NB4 (cell line): ENCODE measurements around the gene DMKN.

Experiments
- MYC ChIP-seq: IDR thresholded peaks from 2 replicates; pipeline ENCODE4 v1.6.1; 2011; ENCODE audit warnings: low read depth, low read length
- TF ChIP-seq, protein P1 (sequence below): IDR thresholded peaks from one replicate; pipeline ENCODE4 v1.5.1; 2012; ENCODE audit warnings: low read depth, low read length
- TF ChIP-seq, protein P2 (sequence below): IDR thresholded peaks from 2 replicates; pipeline ENCODE4 v1.6.1; 2011; ENCODE audit warnings: low read depth, low read length

DNA sequence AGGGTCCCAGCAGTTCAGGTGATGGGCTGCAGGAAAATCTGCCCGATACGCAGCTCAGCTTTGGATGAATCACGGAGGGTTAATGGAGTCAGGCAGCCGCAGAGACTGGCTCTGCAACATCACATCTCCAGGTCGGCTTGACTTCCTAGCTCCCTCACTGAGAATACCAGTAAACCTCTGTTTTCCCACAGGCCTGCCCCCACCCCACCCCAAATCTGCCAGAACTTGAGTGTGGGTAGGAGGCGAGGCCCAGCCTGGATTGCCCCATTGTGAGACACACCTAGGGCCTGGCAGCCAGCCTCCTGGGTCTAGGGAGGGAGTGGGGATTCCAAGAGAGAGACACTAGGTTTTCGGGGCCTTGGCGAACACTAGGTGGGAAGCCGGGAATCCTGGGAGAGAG, 19.5 kb downstream of the DMKN start:
- TF ChIP-seq, protein P1, sequence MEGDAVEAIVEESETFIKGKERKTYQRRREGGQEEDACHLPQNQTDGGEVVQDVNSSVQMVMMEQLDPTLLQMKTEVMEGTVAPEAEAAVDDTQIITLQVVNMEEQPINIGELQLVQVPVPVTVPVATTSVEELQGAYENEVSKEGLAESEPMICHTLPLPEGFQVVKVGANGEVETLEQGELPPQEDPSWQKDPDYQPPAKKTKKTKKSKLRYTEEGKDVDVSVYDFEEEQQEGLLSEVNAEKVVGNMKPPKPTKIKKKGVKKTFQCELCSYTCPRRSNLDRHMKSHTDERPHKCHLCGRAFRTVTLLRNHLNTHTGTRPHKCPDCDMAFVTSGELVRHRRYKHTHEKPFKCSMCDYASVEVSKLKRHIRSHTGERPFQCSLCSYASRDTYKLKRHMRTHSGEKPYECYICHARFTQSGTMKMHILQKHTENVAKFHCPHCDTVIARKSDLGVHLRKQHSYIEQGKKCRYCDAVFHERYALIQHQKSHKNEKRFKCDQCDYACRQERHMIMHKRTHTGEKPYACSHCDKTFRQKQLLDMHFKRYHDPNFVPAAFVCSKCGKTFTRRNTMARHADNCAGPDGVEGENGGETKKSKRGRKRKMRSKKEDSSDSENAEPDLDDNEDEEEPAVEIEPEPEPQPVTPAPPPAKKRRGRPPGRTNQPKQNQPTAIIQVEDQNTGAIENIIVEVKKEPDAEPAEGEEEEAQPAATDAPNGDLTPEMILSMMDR: no peak
- TF ChIP-seq, protein P2, sequence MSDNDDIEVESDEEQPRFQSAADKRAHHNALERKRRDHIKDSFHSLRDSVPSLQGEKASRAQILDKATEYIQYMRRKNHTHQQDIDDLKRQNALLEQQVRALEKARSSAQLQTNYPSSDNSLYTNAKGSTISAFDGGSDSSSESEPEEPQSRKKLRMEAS: no peak
- no peak for TF ChIP-seq MYC
